Vagina (tissue), 2 donors: ENCODE data around the gene DNAJC9. TPM values are rescaled to one million over a fixed set of nuclear protein-coding genes. Genes with fewer than 3 reads are reported as not detected.
A peak's percentile ranks its signal among the peaks of the same experiment; 100 is the strongest.

Experiments used
- DNase-seq, 2 donors: peaks; one replicate each; pipeline ENCODE4 v3.0.0-alpha.2; 2017; ENCODE audit errors: extremely low spot score in 2 of 2
- H3K27ac ChIP-seq: fragments of 200-600 bp; sonication (generic); one replicate; pipeline ENCODE4 v1.5.1; 2019
- H3K27me3 ChIP-seq: fragments of 200-600 bp; sonication (generic); one replicate; pipeline ENCODE4 v1.5.1; 2019
- H3K36me3 ChIP-seq, 2 donors: fragments of 200-600 bp; sonication (generic); one replicate each; pipeline ENCODE4 v1.5.1; 2017 to 2019
- H3K4me1 ChIP-seq: fragments of 200-600 bp; sonication (generic); one replicate; pipeline ENCODE4 v1.5.1; 2019
- H3K4me3 ChIP-seq, 2 donors: fragments of 200-600 bp; sonication (generic); 1 replicate in 1 of 2; 2 replicates in 1 of 2; pipeline ENCODE4 v1.5.1; 2016 to 2019
- H3K9me3 ChIP-seq: fragments of 200-600 bp; sonication (generic); one replicate; pipeline ENCODE4 v1.5.1; 2019
- CTCF ChIP-seq, 3 experiments: fragments of 450-650 bp in 2 of 3; fragments of 200-600 bp in 1 of 3; sonication (generic) in 1 of 3; IDR thresholded peaks; one replicate each; pipeline ENCODE4 v1.5.1; 2017 to 2019; ENCODE audit warnings: antibody characterized with exemption in 3 of 3, mild to moderate bottlenecking in 2 of 3, moderate library complexity in 2 of 3
- POLR2A ChIP-seq, 2 donors: fragments of 450-650 bp; IDR thresholded peaks; one replicate each; pipeline ENCODE4 v1.6.1; 2017; ENCODE audit warnings: antibody characterized with exemption in 2 of 2, mild to moderate bottlenecking in 2 of 2, moderate library complexity in 2 of 2
- POLR2AphosphoS5 ChIP-seq, 2 donors: sonication (generic); formaldehyde crosslinking; IDR thresholded peaks; one replicate each; pipeline ENCODE4 v1.9.0; 2017; ENCODE audit warnings: antibody characterized with exemption in 2 of 2, mild to moderate bottlenecking in 2 of 2, low read depth in 1 of 2; ENCODE audit not compliant: insufficient read depth in 1 of 2
- intact Hi-C: fragments of 100-400 bp; cut with DNase I; formaldehyde crosslinking; loops from one replicate; pipeline ENCODE4 v1.15.1; 2023
- total RNA-seq: library from RNA; depleted of rRNA; stranded (reverse); fragments of >200 nt; gene quantifications from one replicate; pipeline ENCODE4 v1.2.3, GENCODE V29; 2016

Gene DNAJC9, protein sequence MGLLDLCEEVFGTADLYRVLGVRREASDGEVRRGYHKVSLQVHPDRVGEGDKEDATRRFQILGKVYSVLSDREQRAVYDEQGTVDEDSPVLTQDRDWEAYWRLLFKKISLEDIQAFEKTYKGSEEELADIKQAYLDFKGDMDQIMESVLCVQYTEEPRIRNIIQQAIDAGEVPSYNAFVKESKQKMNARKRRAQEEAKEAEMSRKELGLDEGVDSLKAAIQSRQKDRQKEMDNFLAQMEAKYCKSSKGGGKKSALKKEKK
- total RNA-seq: 16.2 TPM

GRCh38 chr10:73246646-73247508, at the start of gene DNAJC9:
DNAJC9 (minus strand) TSS chr10:73247255; CDS start chr10:73247189, 66 bp downstream.
- H3K27ac ChIP-seq: peak within 1 kb of the TSS; percentile 73
- intact Hi-C loops: no loop called here
- peak in 1 of 2 donors; percentile 54 for TF ChIP-seq POLR2A (IDR thresholded peaks at IDR 0.05)
- peak; percentile 95 to 98 for TF ChIP-seq POLR2AphosphoS5 (IDR thresholded peaks at IDR 0.05; ENCODE audit: insufficient read depth in 1 of 2, low read depth in 1 of 2)
- no peak for TF ChIP-seq CTCF (IDR thresholded peaks at IDR 0.05)
- peak within 1 kb of the TSS; percentile 73 to 79 for H3K4me3 ChIP-seq
- peaks cover 47% of the 10 kb centered on the region for H3K4me1 ChIP-seq
- DNase-seq: peak in 1 of 2 donors; percentile 93
- no peaks in the 10 kb centered on the region for H3K27me3 ChIP-seq
- peaks cover 0 to 33% of the 10 kb centered on the region in 2 donors for H3K36me3 ChIP-seq
- H3K9me3 ChIP-seq: no peaks in the 10 kb centered on the region

GRCh38 chr10:73293461-73293860, 46.4 kb upstream of the DNAJC9 start:
- no peak for TF ChIP-seq POLR2AphosphoS5 (IDR thresholded peaks at IDR 0.05; ENCODE audit: insufficient read depth in 1 of 2, low read depth in 1 of 2)
- TF ChIP-seq POLR2A (IDR thresholded peaks at IDR 0.05): no peak
- TF ChIP-seq CTCF (IDR thresholded peaks at IDR 0.05): no peak
- Histone ChIP-seq H3K4me1 (no peaks in the 10 kb centered on the region), H3K27ac (no peak overlapping the region), H3K9me3 (no peaks in the 10 kb centered on the region), H3K36me3 (no peaks in the 10 kb centered on the region), H3K4me3 (no peak overlapping the region), H3K27me3 (no peaks in the 10 kb centered on the region)
- intact Hi-C loops: no loop called here
- no peak for DNase-seq

DNA sequence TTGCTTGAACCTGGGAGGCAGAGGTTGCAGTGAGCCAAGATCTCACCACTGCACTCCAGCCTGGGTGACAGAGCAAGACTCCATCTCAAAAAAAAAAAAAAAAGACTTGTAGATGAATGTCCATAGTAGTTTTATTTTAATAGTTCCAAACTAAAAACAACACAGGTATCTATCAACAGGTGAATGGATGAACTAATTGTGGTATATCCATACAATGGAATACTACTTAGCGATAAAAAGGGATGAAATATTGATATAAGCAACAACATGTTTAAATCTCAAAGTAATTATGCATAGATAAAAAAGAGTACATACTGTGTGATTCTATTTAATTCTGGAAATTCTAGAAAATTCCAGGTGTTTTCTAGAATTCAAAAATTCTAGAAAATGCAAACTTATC, 42.9 kb upstream of the DNAJC9 start:
- no peak for DNase-seq
- no peaks in the 10 kb centered on the region for H3K27me3 ChIP-seq
- no peaks in the 10 kb centered on the region for H3K9me3 ChIP-seq
- intact Hi-C loops: no loop called here
- H3K4me1 ChIP-seq: no peaks in the 10 kb centered on the region
- no peak overlapping the region for H3K27ac ChIP-seq
- TF ChIP-seq POLR2A (IDR thresholded peaks at IDR 0.05): no peak
- H3K36me3 ChIP-seq: no peaks in the 10 kb centered on the region
- H3K4me3 ChIP-seq: no peak overlapping the region

- intact Hi-C loops: no loop called here
- H3K4me3 ChIP-seq: no peak overlapping the region
- H3K4me1 ChIP-seq: no peaks in the 10 kb centered on the region
- DNase-seq: no peak
- TF ChIP-seq POLR2AphosphoS5 (IDR thresholded peaks at IDR 0.05; ENCODE audit: insufficient read depth in 1 of 2, low read depth in 1 of 2) (no peak), CTCF (IDR thresholded peaks at IDR 0.05) (no peak), POLR2A (IDR thresholded peaks at IDR 0.05) (no peak)
- no peaks in the 10 kb centered on the region for H3K27me3 ChIP-seq
- H3K9me3 ChIP-seq: no peaks in the 10 kb centered on the region
- H3K27ac ChIP-seq: no peak overlapping the region
- no peaks in the 10 kb centered on the region for H3K36me3 ChIP-seq
Measured at GRCh38 chr10:73287441-73287840, 40.4 kb upstream of the DNAJC9 start.

- H3K27ac ChIP-seq: no peak overlapping the region
- H3K9me3 ChIP-seq: no peaks in the 10 kb centered on the region
- TF ChIP-seq POLR2A (IDR thresholded peaks at IDR 0.05) (no peak), POLR2AphosphoS5 (IDR thresholded peaks at IDR 0.05; ENCODE audit: insufficient read depth in 1 of 2, low read depth in 1 of 2) (no peak), CTCF (IDR thresholded peaks at IDR 0.05) (no peak)
- H3K4me1 ChIP-seq: no peaks in the 10 kb centered on the region
- intact Hi-C loops: no loop called here
- no peak for DNase-seq
- H3K27me3 ChIP-seq: no peaks in the 10 kb centered on the region
- no peak overlapping the region for H3K4me3 ChIP-seq
- no peaks in the 10 kb centered on the region for H3K36me3 ChIP-seq
Measured at GRCh38 chr10:73281097-73281496, 34.0 kb upstream of the DNAJC9 start.
